Right cardiac atrium (tissue), 5 donors: ENCODE results near the gene ENDOV. TPM values are rescaled to one million over a fixed set of nuclear protein-coding genes. Genes with fewer than 3 reads are reported as not detected.

Experiments
- ATAC-seq, 2 donors: fragments of 200-7000 bp; cut with Tn5 transposase; one replicate each; pipeline versions ENCODE4 v1.8.0 to v1.9.1; 2020; ENCODE audit warnings: moderate library complexity in 2 of 2, mild to moderate bottlenecking in 1 of 2
- DNase-seq, 3 donors: peaks; one replicate each; pipeline ENCODE4 v3.0.0-alpha.2; 2020
- H3K27ac ChIP-seq: one replicate; pipeline ENCODE4 v1.5.1; 2013; ENCODE audit warnings: mild to moderate bottlenecking, low read length, control low read depth, moderate library complexity
- H3K27me3 ChIP-seq: one replicate; pipeline ENCODE4 v1.6.1; 2013; ENCODE audit not compliant: control insufficient read depth, insufficient read depth
- H3K4me1 ChIP-seq: one replicate; pipeline ENCODE4 v1.6.1; 2013; ENCODE audit warnings: low read length; ENCODE audit not compliant: control insufficient read depth, insufficient read depth
- H3K4me3 ChIP-seq: one replicate; pipeline ENCODE4 v1.5.1; 2013; ENCODE audit warnings: low read length, control low read depth
- H3K9me3 ChIP-seq: one replicate; pipeline ENCODE4 v1.6.1; 2013; ENCODE audit warnings: low read length; ENCODE audit not compliant: control insufficient read depth
- WGBS: extraction: QIAGEN DNeasy Blood & Tissue Kit; methylation state at CpG from one replicate; pipeline ENCODE4 v1.1.7; 2013; 5-methylcytosine and 5-hydroxymethylcytosine counted together
- intact Hi-C, 4 donors: fragments of 100-400 bp; cut with DNase I; formaldehyde crosslinking; loops; one replicate each; pipeline versions ENCODE4 v1.11.0 to v1.14.0; 2022 to 2023
- polyA plus RNA-seq: library from polyadenylated mRNA; stranded (reverse); fragments of 200-250 nt; gene quantifications from one replicate; pipeline ENCODE4 v1.2.3, GENCODE V29; 2013
- total RNA-seq, 4 donors: library from RNA; stranded (reverse); fragmentation: NEBNext Ultra II Directional; extraction: Animal tissue kit (Norgen Biotek cat#: 25700); gene quantifications; one replicate each; pipeline ENCODE4 v1.2.1, GENCODE V29; 2021
- donor health status: healthy with polysubstance abuse.
- donor health status: DM: no; HTN: yes; CAD: no.
- donor health status: DM: no; HTN: no; CAD: no.
- donor health status: DM: no; HTN: yes; CAD: no; lungs with severe emphysema.
- donor health status: DM: yes; HTN: yes; CAD: no.

Gene ENDOV
- total and polyA plus RNA-seq, 5 donors = 7.8 to 12.1 (median 9.6) TPM

DNA sequence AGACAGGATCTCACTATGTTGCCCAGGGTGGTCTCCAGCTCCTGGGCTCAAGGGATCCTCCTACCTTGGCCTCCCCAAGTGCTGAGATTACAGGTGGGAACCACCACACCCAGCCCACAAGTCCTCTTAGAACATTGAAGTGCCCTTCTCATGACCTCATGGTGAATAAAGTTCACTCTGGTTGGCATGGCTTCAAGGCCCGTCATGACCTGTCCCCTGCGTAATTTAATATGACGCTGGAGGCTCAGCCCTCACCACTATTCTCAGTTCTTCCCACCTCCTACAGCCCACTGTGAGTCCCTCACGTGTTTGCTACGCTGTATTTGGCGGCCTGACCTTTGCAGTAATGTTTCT lies 1.9 kb downstream of the ENDOV start:
- ATAC-seq = no peak
- no peak overlapping the region for H3K27ac ChIP-seq
- no peaks in the 10 kb centered on the region for H3K27me3 ChIP-seq
- no peaks in the 10 kb centered on the region for H3K4me1 ChIP-seq
- WGBS = 90% methylated on average over 6 of the region's 6 CpGs
- H3K4me3 ChIP-seq = no peak overlapping the region
- DNase-seq = no peak
- H3K9me3 ChIP-seq = no peaks in the 10 kb centered on the region
- intact Hi-C loops = no loop called here

DNA sequence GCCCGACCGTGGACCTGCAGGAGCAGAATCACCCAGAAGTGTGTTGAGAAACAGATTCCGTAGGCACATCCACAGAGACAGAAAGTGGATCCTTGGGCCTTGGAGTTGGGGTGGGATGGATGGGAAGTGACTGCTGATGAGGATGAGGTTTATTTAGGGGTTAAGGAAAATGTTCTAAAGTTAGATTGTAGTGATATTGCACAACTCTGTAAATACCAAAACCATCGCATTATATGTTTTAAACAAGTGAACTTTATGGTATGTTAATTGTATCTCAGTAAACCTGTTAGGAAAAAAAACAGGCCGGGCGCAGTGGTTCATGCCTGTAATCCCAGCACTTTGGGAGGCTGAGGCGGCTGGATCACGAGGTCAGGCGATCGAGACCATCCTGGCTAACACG lies 3.6 kb downstream of the ENDOV start:
- no peaks in the 10 kb centered on the region for H3K4me1 ChIP-seq
- no peak overlapping the region for H3K4me3 ChIP-seq
- no peak for DNase-seq
- no peak overlapping the region for H3K27ac ChIP-seq
- no peaks in the 10 kb centered on the region for H3K27me3 ChIP-seq
- H3K9me3 ChIP-seq = no peaks in the 10 kb centered on the region
- 96% methylated on average over 11 of the region's 11 CpGs for WGBS
- ATAC-seq = no peak
- intact Hi-C loops = no loop called here

DNA sequence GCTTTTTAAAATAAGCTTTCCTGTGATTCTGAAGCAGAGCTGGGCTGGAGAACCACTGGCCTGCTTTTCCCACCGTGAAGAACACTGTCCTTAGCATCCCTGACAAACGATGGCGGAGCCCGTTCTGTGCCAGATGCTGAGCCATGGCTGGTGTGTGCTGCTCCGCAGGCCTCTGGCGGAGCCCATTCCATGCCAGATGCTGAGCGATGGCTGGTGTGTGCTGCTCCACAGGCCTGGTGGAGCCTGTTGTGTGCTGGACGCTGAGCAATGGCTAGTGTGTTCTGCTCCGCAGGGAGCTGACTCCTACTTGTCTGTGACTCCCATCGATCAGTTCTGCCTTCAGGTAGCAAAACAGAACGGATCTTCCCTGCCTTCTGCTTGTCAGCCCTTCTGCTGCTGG lies 4.3 kb downstream of the ENDOV start:
- no peak overlapping the region for H3K27ac ChIP-seq
- peak in 1 of 3 donors; percentile 37 for DNase-seq
- no peaks in the 10 kb centered on the region for H3K27me3 ChIP-seq
- no peak for ATAC-seq
- no peaks in the 10 kb centered on the region for H3K4me1 ChIP-seq
- intact Hi-C loops = no loop called here
- H3K9me3 ChIP-seq = no peaks in the 10 kb centered on the region
- WGBS = 86% methylated on average over 11 of the region's 11 CpGs
- no peak overlapping the region for H3K4me3 ChIP-seq

DNA sequence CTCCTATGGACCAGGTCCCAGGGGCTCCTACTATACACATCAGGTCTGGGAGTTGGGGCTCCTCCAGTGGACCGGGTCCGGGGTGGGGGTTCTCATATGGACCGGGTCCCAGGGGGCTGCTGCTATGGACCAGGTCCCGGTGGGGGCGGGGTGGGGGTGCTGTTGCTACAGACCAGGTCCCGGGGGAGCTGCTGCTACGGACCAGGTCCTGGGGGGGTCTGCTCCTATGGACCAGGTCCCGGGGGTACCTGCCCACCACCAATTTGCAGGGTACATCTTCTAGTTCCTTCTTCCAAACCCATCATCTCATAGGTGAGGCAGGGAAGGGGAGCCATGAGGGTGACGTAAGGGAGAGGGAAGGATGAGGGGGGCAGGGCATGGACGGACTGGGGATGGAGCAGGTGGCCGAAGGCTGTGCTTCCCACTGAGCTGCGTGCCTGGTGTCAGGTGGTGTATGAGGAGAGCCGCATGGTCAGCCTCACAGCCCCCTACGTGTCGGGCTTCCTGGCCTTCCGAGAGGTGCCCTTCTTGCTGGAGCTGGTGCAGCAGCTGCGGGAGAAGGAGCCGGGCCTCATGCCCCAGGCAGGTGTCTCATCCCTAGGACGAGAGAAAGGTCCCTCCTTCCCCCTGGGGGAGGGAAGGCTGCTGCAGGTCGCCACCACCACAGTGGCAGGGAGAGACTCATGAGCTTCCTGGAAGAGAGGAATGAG lies 6.6 kb downstream of the ENDOV start:
- Histone ChIP-seq H3K9me3 (no peaks in the 10 kb centered on the region), H3K27ac (no peak overlapping the region), H3K27me3 (no peaks in the 10 kb centered on the region), H3K4me1 (no peaks in the 10 kb centered on the region), H3K4me3 (no peak overlapping the region)
- intact Hi-C loops = loop anchor here in 1 of 4 donors (10.0 kb wide), 1 partner anchor 683 kb away; no protein-coding TSS in a partner anchor
- ATAC-seq = no peak
- peak in 1 of 3 donors; percentile 68 for DNase-seq
- WGBS = 68% methylated on average over 20 of the region's 20 CpGs

DNA sequence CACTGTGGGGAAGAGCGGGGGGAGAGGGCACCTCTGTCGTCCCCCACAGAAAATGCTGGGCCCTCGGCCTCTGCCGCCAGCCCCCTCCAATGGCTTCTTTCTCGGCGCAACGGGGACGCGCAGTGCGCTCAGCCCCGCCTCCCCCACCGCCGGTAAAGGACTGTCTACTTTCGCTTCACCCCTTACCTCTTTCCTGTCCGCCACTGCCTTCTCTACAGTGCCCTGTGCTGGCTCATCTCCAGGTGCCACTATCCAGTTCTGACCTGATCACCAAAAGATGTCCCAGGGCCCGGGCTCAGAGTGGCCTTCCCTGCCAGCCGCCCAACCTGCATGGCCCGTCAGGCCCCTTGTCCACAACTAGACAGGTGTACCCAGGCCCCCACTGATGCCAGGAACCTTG lies 7.3 kb downstream of the ENDOV start:
- ATAC-seq (no peak), DNase-seq (peak in 1 of 3 donors; percentile 50)
- no peak overlapping the region for H3K27ac ChIP-seq
- no peak overlapping the region for H3K4me3 ChIP-seq
- intact Hi-C loops = loop anchor here in 1 of 4 donors (10.0 kb wide), 1 partner anchor 683 kb away; no protein-coding TSS in a partner anchor
- 82% methylated on average over 18 of the region's 18 CpGs for WGBS
- no peaks in the 10 kb centered on the region for H3K4me1 ChIP-seq
- no peaks in the 10 kb centered on the region for H3K9me3 ChIP-seq
- H3K27me3 ChIP-seq = no peaks in the 10 kb centered on the region

DNA sequence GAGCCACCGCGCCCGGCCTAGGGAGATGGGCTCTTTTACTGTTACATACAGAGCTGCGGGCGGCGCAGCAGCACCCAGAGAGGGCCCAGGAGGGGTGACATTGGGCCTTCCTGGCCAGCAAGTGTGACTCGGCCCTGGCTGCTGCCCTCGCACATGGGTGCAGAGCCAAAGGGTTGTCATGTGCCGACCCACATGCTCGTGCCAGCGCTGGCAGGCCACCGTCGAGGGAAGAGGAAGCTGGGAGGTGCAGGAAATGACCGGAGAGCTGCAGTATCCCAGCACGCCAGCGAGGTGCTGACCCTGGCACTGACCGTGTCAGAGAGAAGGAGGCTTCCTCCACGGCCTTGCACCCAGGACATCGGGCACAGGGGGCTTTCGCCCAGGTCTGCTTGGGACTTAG lies 8.0 kb downstream of the ENDOV start:
- H3K27me3 ChIP-seq = no peaks in the 10 kb centered on the region
- no peaks in the 10 kb centered on the region for H3K4me1 ChIP-seq
- ATAC-seq = peak; percentile 17 to 46
- H3K27ac ChIP-seq = no peak overlapping the region
- no peaks in the 10 kb centered on the region for H3K9me3 ChIP-seq
- no peak overlapping the region for H3K4me3 ChIP-seq
- peak; percentile 48 to 77 (median 71) for DNase-seq
- intact Hi-C loops = loop anchor here in 1 of 4 donors (10.0 kb wide), 1 partner anchor 682 kb away; no protein-coding TSS in a partner anchor
- 63% methylated on average over 20 of the region's 20 CpGs for WGBS

DNA sequence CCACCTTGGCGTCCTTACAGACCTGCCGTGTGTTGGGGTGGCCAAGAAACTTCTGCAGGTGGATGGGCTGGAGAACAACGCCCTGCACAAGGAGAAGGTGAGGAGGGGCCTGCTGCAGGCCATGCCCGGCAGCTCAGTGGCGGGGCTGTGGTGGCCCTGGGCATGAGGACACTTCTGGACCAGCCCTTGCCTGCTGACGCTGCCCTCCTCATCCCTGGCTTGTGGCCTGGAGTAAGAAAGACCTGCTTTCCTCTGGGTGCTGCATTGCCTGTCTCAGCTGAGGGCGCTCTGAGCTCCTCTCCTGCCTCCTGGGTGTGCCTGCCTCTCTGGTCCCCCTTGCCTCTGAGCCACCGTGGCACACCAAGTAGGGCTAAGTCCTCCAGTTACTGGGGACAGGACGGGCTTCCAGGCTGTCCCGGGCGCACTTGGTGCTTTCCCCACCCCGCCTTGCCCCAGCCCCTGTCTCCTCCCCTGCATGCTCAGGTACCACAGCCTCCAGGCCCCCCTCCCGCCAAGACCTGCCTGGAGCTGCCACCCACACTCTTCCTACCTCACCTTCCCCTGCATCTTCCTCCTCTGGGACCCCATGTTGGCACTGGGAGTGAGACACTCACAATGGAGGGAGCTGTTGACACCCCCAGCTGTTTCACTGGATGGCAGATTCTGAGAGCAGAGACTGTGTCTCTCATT lies 8.7 kb downstream of the ENDOV start:
- Histone ChIP-seq H3K4me1 (no peaks in the 10 kb centered on the region), H3K4me3 (no peak overlapping the region), H3K27me3 (no peaks in the 10 kb centered on the region), H3K27ac (no peak overlapping the region), H3K9me3 (no peaks in the 10 kb centered on the region)
- WGBS = 79% methylated on average over 13 of the region's 13 CpGs
- DNase-seq (no peak), ATAC-seq (no peak)
- intact Hi-C loops = loop anchor here in 2 of 4 donors (2.0 to 10.0 kb wide), 2 partner anchors 557 to 681 kb away; no protein-coding TSS in a partner anchor

DNA sequence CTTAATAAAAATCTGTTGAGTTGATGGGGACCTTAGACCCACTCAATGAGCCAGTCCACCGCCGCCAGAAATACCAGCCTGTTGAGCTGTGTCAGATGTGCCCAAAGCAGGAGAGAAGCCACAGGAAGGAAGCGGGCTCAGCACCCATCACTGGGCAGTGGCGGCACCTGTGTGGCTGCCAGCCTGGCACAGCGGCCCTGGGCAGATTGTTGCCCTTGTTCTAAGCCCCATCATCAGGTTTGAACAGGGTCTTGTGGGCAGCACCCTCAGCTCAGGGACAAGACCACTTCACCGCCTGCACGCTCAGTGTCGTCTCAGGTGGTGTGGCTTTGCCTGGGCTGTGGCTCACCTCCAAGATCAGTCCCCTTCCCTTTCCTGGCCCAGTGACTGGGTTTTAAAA lies 9.3 kb downstream of the ENDOV start:
- no peak overlapping the region for H3K4me3 ChIP-seq
- no peaks in the 10 kb centered on the region for H3K9me3 ChIP-seq
- ATAC-seq = no peak
- no peak overlapping the region for H3K27ac ChIP-seq
- intact Hi-C loops = loop anchor here in 2 of 4 donors (2.0 to 10.0 kb wide), 2 partner anchors 557 to 681 kb away; no protein-coding TSS in a partner anchor
- no peaks in the 10 kb centered on the region for H3K27me3 ChIP-seq
- WGBS = 79% methylated on average over 8 of the region's 8 CpGs
- H3K4me1 ChIP-seq = no peaks in the 10 kb centered on the region
- peak in 2 of 3 donors; percentile 33 to 59 for DNase-seq

DNA sequence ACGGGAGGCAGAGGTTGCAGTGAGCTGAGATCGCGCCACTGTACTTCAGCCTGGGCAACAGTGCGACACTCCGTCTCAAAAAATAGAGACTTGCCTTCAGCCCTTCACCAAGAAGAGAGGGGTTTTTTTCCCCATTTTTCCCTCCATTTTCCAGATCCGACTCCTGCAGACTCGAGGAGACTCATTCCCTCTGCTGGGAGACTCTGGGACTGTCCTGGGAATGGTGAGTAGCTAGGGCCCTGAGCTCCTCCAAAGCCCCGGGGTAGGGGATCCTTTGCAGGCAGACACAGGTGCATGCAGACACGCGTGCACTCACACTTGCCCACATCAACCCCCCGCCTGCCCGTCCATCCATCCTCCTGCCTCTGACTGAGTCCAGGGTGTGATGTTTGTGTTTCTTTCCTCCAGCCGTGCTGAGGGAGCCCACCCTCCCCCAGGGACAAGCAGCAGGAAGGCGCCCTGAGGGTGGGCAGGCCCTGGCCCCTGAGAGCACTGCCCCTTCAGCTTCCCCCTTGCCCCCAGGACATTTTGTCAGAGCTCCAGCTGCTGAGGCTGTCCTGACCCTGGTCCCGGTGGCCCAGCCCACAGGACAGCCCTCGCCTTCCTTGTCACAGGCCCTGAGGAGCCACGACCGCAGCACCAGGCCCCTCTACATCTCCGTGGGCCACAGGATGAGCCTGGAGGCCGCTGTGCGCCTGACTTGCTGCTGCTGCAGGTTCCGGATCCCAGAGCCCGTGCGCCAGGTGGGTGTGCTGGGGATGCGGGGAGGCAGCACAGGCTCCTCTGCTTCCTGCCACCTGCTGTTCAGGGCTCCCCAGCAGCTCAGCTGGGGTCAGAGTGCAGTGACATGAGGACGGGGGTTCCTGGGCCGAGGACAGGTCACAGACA lies 10.2 kb downstream of the ENDOV start:
- no peaks in the 10 kb centered on the region for H3K9me3 ChIP-seq
- no peaks in the 10 kb centered on the region for H3K27me3 ChIP-seq
- no peak overlapping the region for H3K4me3 ChIP-seq
- intact Hi-C loops = loop anchor here (2.0 to 10.0 kb wide), 4 partner anchors 147 to 680 kb away; no protein-coding TSS in a partner anchor
- H3K27ac ChIP-seq = no peak overlapping the region
- no peaks in the 10 kb centered on the region for H3K4me1 ChIP-seq
- no peak for ATAC-seq
- DNase-seq = peak in 1 of 3 donors; percentile 37
- 81% methylated on average over 27 of the region's 27 CpGs for WGBS

DNA sequence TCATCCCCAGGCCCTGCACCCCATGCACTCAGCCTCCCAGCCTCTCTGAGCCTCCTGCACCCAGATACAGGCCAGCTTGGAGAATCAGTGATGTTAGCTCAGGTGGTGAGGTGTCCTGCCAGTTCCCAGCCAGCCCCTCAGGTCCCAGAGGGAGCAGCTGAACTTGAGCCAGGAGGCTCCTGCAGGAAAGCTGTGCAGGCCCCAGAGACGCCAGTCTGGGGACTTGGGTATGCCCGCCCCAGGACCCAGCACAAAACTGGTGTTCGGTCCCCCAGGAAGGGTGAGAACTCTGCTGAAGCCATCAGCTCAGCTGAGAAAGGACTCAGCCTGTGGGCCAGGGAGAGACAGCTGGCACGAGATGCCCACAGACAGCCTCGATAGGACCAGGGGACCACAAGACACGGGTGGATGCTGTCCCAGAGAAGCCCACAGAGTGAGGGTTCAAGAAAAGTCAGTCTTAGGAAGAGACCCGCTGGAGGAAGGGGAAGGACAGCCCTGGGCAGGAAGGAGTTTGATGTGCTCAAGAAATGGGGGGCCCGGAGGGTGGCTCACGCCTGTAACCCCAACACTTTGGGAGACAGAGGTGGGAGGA lies 11.0 kb downstream of the ENDOV start:
- Histone ChIP-seq H3K27ac (no peak overlapping the region), H3K9me3 (no peaks in the 10 kb centered on the region), H3K27me3 (no peaks in the 10 kb centered on the region), H3K4me3 (no peak overlapping the region), H3K4me1 (no peaks in the 10 kb centered on the region)
- intact Hi-C loops = loop anchor here (2.0 to 10.0 kb wide), 4 partner anchors 146 to 679 kb away; no protein-coding TSS in a partner anchor
- 82% methylated on average over 9 of the region's 9 CpGs for WGBS
- ATAC-seq (no peak), DNase-seq (peak in 1 of 3 donors; percentile 39)
